Neural cell (in vitro differentiated cells): Measurements from ENCODE around the gene ZNF678. TPM values are rescaled to one million over a fixed set of nuclear protein-coding genes. Genes with fewer than 3 reads are reported as not detected.

ENCODE experiments used
- H2AFZ ChIP-seq: fragments of 200-600, 300-800 bp; sonication (generic), shearing (Covaris generic); 2 replicates; pipeline ENCODE4 v1.6.0; 2014; ENCODE audit warnings: low read depth, mild to moderate bottlenecking, antibody characterized with exemption, low read length, moderate library complexity
- H3F3A ChIP-seq: fragments of 200-600 bp; shearing (Covaris generic); 2 replicates; pipeline ENCODE4 v1.6.1; 2016; ENCODE audit warnings: mild to moderate bottlenecking, moderate library complexity, mixed read lengths, antibody characterized with exemption, low read length; ENCODE audit not compliant: insufficient read depth, poor library complexity, severe bottlenecking
- H3K27ac ChIP-seq: fragments of 200-600, 300-800 bp; sonication (generic), shearing (Covaris generic); 2 replicates; pipeline ENCODE4 v1.5.1; 2014; ENCODE audit warnings: mild to moderate bottlenecking, low read length, moderate library complexity
- H3K27me3 ChIP-seq: fragments of 300-800, 200-600 bp; sonication (generic), shearing (Covaris generic); 2 replicates; pipeline ENCODE4 v1.6.0; 2014; ENCODE audit warnings: mild to moderate bottlenecking, low read depth, low read length, moderate library complexity; ENCODE audit not compliant: insufficient read depth
- H3K36me3 ChIP-seq: fragments of 300-800, 200-600 bp; sonication (generic), shearing (Covaris generic); 2 replicates; pipeline ENCODE4 v1.5.1; 2014; ENCODE audit warnings: mild to moderate bottlenecking, antibody characterized with exemption, low read length, moderate library complexity; ENCODE audit not compliant: insufficient read depth
- H3K4me2 ChIP-seq: fragments of 300-800, 200-600 bp; sonication (generic), shearing (Covaris generic); 2 replicates; pipeline ENCODE4 v1.6.0; 2014; ENCODE audit warnings: mild to moderate bottlenecking, low read length
- H3K4me3 ChIP-seq: fragments of 300-800, 200-600 bp; sonication (generic), shearing (Covaris generic); 2 replicates; pipeline ENCODE4 v1.5.1; 2014; ENCODE audit warnings: mild to moderate bottlenecking, low read length, moderate library complexity
- H3K79me2 ChIP-seq: fragments of 200-600 bp; shearing (Covaris generic); replicated peaks from 2 replicates; pipeline ENCODE4 v1.6.0; 2014; ENCODE audit warnings: mild to moderate bottlenecking, low read length, moderate library complexity; ENCODE audit not compliant: insufficient read depth
- H3K9ac ChIP-seq: fragments of 300-800, 200-600 bp; sonication (generic), shearing (Covaris generic); 2 replicates; pipeline ENCODE4 v1.6.1; 2016; ENCODE audit warnings: mild to moderate bottlenecking, low read length, mixed read lengths
- H3K9me2 ChIP-seq: fragments of 200-600 bp; shearing (Covaris generic); 2 replicates; pipeline ENCODE4 v1.6.1; 2016; ENCODE audit warnings: mild to moderate bottlenecking, low read length, mixed read lengths; ENCODE audit not compliant: insufficient read depth
- H3K9me3 ChIP-seq: fragments of 200-600, 300-800 bp; sonication (generic), shearing (Covaris generic); 2 replicates; pipeline ENCODE4 v1.6.1; 2016; ENCODE audit warnings: mild to moderate bottlenecking, mixed run types, low read length, moderate library complexity, mixed read lengths
- H4K20me1 ChIP-seq: fragments of 200-600 bp; shearing (Covaris generic); 2 replicates; pipeline ENCODE4 v1.6.1; 2016; ENCODE audit warnings: mild to moderate bottlenecking, mixed run types; ENCODE audit not compliant: insufficient read depth
- EP300 ChIP-seq: fragments of 450-650 bp; conservative IDR thresholded peaks from 2 replicates; pipeline ENCODE4 v1.6.1; 2014; ENCODE audit warnings: antibody characterized with exemption, mild to moderate bottlenecking, moderate library complexity; ENCODE audit not compliant: poor library complexity, severe bottlenecking
- EZH2 ChIP-seq: fragments of 200-600, 300-800 bp; shearing (Covaris generic), sonication (generic); IDR thresholded peaks from 2 replicates; pipeline ENCODE4 v1.6.1; 2014; ENCODE audit warnings: antibody characterized with exemption, low read length, borderline replicate concordance, mild to moderate bottlenecking; ENCODE audit not compliant: insufficient read depth, poor library complexity, severe bottlenecking
- MXI1 ChIP-seq: fragments of 450-650 bp; conservative IDR thresholded peaks from 2 replicates; pipeline ENCODE4 v1.6.1; 2014; ENCODE audit warnings: antibody characterized with exemption, mild to moderate bottlenecking; ENCODE audit not compliant: poor library complexity, severe bottlenecking
- POLR2AphosphoS5 ChIP-seq: IDR thresholded peaks from 2 replicates; pipeline ENCODE4 v1.6.1; 2012
- RAD21 ChIP-seq: fragments of 450-650 bp; conservative IDR thresholded peaks from 2 replicates; pipeline ENCODE4 v1.6.1; 2014; ENCODE audit warnings: antibody characterized with exemption, mild to moderate bottlenecking, moderate library complexity
- SMC3 ChIP-seq: fragments of 450-650 bp; conservative IDR thresholded peaks from 2 replicates; pipeline ENCODE4 v1.6.1; 2014; ENCODE audit warnings: antibody characterized with exemption, mild to moderate bottlenecking, moderate library complexity; ENCODE audit not compliant: poor library complexity
- TAF1 ChIP-seq: IDR thresholded peaks from 2 replicates; pipeline ENCODE4 v1.6.1; 2012; ENCODE audit warnings: low read depth
- polyA plus RNA-seq: library from polyadenylated mRNA; depleted of rRNA; stranded (reverse); fragments of >200 nt; gene quantifications from 2 replicates; pipeline ENCODE4 v1.2.3, GENCODE V29; 2014
- TF ChIP-seq, protein P1 (sequence below): IDR thresholded peaks from 2 replicates; pipeline ENCODE4 v1.6.1; 2012; ENCODE audit warnings: borderline replicate concordance
- TF ChIP-seq, protein P2 (sequence below): fragments of 450-650 bp; IDR thresholded peaks from 2 replicates; pipeline ENCODE4 v1.5.1; 2014; ENCODE audit warnings: antibody characterized with exemption, mild to moderate bottlenecking, moderate library complexity; ENCODE audit not compliant: poor library complexity, severe bottlenecking

The ZNF678 gene
- polyA plus RNA-seq, 1 donor from 2014 or later = 25.9 TPM

DNA sequence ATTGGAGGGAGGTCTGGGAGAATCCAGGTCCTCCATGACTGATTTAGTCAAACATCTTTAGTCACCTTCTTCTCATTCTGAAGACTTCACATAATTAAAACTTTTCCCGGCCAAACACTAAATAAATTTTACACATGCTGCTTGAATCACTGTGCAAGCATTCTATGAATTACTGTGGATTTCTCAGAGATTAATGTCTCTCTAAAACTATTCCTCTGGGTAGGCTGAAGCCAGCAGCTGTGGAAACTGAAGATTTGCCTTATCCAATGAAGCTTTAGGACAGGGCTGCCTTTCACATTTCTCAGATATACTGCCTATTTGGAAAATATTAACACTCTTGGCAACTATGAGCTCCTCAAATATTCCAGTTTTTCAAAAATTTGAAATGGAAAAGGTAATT lies 110.1 kb downstream of the ZNF678 start:
- H3K79me2 ChIP-seq = no peaks in the 10 kb centered on the region
- H3K9me3 ChIP-seq = peaks cover 31% of the 10 kb centered on the region
- H3K9me2 ChIP-seq = no peaks in the 10 kb centered on the region
- no peak overlapping the region for H3K4me2 ChIP-seq
- H3K4me3 ChIP-seq = no peak overlapping the region
- H3K27ac ChIP-seq = no peak overlapping the region
- H3K9ac ChIP-seq = no peak overlapping the region
- H4K20me1 ChIP-seq = no peaks in the 10 kb centered on the region
- no peaks in the 10 kb centered on the region for H3K36me3 ChIP-seq
- H3K27me3 ChIP-seq = no peaks in the 10 kb centered on the region
- TF ChIP-seq EP300 = no peak
- no peak for TF ChIP-seq SMC3
- no peak for TF ChIP-seq POLR2AphosphoS5
- TF ChIP-seq MXI1 = no peak
- TF ChIP-seq EZH2 = no peak
- no peak for TF ChIP-seq RAD21
- TF ChIP-seq, protein P1, sequence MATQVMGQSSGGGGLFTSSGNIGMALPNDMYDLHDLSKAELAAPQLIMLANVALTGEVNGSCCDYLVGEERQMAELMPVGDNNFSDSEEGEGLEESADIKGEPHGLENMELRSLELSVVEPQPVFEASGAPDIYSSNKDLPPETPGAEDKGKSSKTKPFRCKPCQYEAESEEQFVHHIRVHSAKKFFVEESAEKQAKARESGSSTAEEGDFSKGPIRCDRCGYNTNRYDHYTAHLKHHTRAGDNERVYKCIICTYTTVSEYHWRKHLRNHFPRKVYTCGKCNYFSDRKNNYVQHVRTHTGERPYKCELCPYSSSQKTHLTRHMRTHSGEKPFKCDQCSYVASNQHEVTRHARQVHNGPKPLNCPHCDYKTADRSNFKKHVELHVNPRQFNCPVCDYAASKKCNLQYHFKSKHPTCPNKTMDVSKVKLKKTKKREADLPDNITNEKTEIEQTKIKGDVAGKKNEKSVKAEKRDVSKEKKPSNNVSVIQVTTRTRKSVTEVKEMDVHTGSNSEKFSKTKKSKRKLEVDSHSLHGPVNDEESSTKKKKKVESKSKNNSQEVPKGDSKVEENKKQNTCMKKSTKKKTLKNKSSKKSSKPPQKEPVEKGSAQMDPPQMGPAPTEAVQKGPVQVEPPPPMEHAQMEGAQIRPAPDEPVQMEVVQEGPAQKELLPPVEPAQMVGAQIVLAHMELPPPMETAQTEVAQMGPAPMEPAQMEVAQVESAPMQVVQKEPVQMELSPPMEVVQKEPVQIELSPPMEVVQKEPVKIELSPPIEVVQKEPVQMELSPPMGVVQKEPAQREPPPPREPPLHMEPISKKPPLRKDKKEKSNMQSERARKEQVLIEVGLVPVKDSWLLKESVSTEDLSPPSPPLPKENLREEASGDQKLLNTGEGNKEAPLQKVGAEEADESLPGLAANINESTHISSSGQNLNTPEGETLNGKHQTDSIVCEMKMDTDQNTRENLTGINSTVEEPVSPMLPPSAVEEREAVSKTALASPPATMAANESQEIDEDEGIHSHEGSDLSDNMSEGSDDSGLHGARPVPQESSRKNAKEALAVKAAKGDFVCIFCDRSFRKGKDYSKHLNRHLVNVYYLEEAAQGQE = no peak
- TF ChIP-seq, protein P2, sequence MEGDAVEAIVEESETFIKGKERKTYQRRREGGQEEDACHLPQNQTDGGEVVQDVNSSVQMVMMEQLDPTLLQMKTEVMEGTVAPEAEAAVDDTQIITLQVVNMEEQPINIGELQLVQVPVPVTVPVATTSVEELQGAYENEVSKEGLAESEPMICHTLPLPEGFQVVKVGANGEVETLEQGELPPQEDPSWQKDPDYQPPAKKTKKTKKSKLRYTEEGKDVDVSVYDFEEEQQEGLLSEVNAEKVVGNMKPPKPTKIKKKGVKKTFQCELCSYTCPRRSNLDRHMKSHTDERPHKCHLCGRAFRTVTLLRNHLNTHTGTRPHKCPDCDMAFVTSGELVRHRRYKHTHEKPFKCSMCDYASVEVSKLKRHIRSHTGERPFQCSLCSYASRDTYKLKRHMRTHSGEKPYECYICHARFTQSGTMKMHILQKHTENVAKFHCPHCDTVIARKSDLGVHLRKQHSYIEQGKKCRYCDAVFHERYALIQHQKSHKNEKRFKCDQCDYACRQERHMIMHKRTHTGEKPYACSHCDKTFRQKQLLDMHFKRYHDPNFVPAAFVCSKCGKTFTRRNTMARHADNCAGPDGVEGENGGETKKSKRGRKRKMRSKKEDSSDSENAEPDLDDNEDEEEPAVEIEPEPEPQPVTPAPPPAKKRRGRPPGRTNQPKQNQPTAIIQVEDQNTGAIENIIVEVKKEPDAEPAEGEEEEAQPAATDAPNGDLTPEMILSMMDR = no peak
- no peak for TF ChIP-seq TAF1
- H2AFZ ChIP-seq = no peak overlapping the region
- H3F3A ChIP-seq = no peaks in the 10 kb centered on the region

DNA sequence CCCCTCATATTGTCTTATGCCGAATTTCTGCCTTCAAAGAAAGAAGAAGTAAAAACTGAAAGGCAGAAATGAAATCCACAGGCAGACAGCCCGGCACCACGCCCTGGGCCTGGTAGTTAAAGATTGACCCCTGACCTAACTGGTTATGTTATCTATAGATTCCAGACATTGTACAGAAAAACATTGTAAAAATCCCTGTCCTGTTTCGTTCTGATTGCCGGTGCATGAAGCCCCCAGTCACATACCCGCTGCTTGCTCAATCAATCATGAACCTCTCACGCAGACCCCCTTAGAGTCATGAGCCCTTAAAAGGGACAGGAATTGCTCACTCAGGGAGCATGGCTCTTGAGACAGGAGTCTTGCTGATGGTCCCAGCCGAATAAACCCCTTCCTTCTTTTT lies 122.5 kb downstream of the ZNF678 start:
- Histone ChIP-seq H3K9me2 (no peaks in the 10 kb centered on the region), H3K27me3 (no peaks in the 10 kb centered on the region), H3K4me2 (no peak overlapping the region), H4K20me1 (no peaks in the 10 kb centered on the region), H3K36me3 (no peaks in the 10 kb centered on the region), H2AFZ (no peak overlapping the region), H3K9ac (no peak overlapping the region), H3K4me3 (no peak overlapping the region), H3F3A (no peaks in the 10 kb centered on the region), H3K9me3 (peaks cover 7% of the 10 kb centered on the region), H3K79me2 (no peaks in the 10 kb centered on the region), H3K27ac (no peak overlapping the region)
- no peak for TF ChIP-seq POLR2AphosphoS5
- TF ChIP-seq EP300 = no peak
- TF ChIP-seq MXI1 = no peak
- no peak for TF ChIP-seq TAF1
- TF ChIP-seq SMC3 = no peak
- TF ChIP-seq, protein P1 = no peak
- no peak for TF ChIP-seq EZH2
- TF ChIP-seq, protein P2 = no peak
- no peak for TF ChIP-seq RAD21
